MM.1S (cell line): Measurements from ENCODE around the gene RFC1.

Source experiments
- EZH2phosphoT487 ChIP-seq: fragments of 300-600 bp; sonication (generic); IDR thresholded peaks from 2 replicates; pipeline ENCODE4 v1.6.1; 2018; ENCODE audit warnings: antibody characterized with exemption, low read length
- TF ChIP-seq, protein P1 (sequence below): fragments of 300-600 bp; sonication (generic); IDR thresholded peaks from 2 replicates; pipeline ENCODE4 v1.5.1; 2016; ENCODE audit warnings: antibody characterized with exemption, low read length, mixed read lengths

DNA sequence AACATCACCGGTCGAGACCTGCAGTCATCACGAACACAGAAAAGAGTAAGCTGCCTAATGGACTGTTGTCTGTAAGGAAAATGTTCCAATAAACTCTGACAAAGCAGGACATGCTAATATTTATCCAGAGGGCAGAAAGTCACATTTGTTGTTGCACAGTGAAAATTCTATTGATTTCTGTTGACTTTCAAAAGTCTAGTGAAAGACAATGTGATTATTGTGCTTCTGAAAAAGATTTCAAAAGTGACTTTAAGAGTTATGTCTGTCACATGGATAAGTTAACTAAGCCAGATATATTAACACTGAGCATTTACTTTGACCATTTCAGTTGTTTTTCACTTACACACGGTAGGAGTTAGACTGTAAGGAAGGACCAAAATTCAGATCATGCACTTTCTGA is 9.3 kb upstream of the RFC1 start:
- TF ChIP-seq, protein P1, sequence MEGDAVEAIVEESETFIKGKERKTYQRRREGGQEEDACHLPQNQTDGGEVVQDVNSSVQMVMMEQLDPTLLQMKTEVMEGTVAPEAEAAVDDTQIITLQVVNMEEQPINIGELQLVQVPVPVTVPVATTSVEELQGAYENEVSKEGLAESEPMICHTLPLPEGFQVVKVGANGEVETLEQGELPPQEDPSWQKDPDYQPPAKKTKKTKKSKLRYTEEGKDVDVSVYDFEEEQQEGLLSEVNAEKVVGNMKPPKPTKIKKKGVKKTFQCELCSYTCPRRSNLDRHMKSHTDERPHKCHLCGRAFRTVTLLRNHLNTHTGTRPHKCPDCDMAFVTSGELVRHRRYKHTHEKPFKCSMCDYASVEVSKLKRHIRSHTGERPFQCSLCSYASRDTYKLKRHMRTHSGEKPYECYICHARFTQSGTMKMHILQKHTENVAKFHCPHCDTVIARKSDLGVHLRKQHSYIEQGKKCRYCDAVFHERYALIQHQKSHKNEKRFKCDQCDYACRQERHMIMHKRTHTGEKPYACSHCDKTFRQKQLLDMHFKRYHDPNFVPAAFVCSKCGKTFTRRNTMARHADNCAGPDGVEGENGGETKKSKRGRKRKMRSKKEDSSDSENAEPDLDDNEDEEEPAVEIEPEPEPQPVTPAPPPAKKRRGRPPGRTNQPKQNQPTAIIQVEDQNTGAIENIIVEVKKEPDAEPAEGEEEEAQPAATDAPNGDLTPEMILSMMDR, result no peak
- TF ChIP-seq EZH2phosphoT487, result no peak
